Kidney (tissue), 14 donors: ENCODE measurements around the gene SLC38A7. TPM values are rescaled to one million over a fixed set of nuclear protein-coding genes. Genes with fewer than 3 reads are reported as not detected.

Source experiments
- DNase-seq, 5 donors: peaks; one replicate each; pipeline ENCODE4 v3.0.0-alpha.2; 2013 to 2020
- FAIRE-seq: peaks from 2 replicates; lab custom pipeline; 2012; peaks lifted over from hg19 to GRCh38; lab: Jason Lieb, UNC
- H3K27ac ChIP-seq, 2 donors: one replicate each; pipeline ENCODE4 v1.7.0; 2013; ENCODE audit warnings: low read depth in 2 of 2, low read length in 2 of 2, inconsistent platforms in 1 of 2
- H3K27me3 ChIP-seq: one replicate; pipeline ENCODE4 v1.7.1; 2013; ENCODE audit warnings: low read length, inconsistent platforms; ENCODE audit not compliant: control insufficient read depth, insufficient read depth
- H3K36me3 ChIP-seq, 3 donors: one replicate each; pipeline versions ENCODE4 v1.7.0 to v1.7.1; 2013; ENCODE audit warnings: low read length in 3 of 3, control low read depth in 1 of 3, inconsistent platforms in 1 of 3; ENCODE audit not compliant: insufficient read depth in 3 of 3, control insufficient read depth in 2 of 3
- H3K4me1 ChIP-seq, 3 donors: one replicate each; pipeline versions ENCODE4 v1.7.0 to v1.7.1; 2013; ENCODE audit warnings: low read length in 3 of 3, inconsistent platforms in 1 of 3, low read depth in 1 of 3; ENCODE audit not compliant: control insufficient read depth in 2 of 3, insufficient read depth in 2 of 3
- H3K4me3 ChIP-seq, 3 donors: one replicate each; pipeline versions ENCODE4 v1.7.0 to v1.8.1; 2013; ENCODE audit warnings: low read length in 3 of 3, control low read depth in 1 of 3, inconsistent platforms in 1 of 3
- H3K9ac ChIP-seq, 3 donors: one replicate each; pipeline versions ENCODE4 v1.7.0 to v1.7.1; 2013; ENCODE audit warnings: low read length in 3 of 3, control low read depth in 1 of 3, inconsistent platforms in 1 of 3
- H3K9me3 ChIP-seq, 3 donors: one replicate each; pipeline versions ENCODE4 v1.7.0 to v1.7.1; 2013; ENCODE audit warnings: low read length in 3 of 3, control low read depth in 1 of 3, inconsistent platforms in 1 of 3; ENCODE audit not compliant: control insufficient read depth in 2 of 3, insufficient read depth in 1 of 3
- CTCF ChIP-seq: IDR thresholded peaks from 3 replicates; pipeline ENCODE4 v1.5.1; 2012; ENCODE audit warnings: mild to moderate bottlenecking, moderate library complexity, borderline replicate concordance; ENCODE audit not compliant: insufficient read depth; ENCODE audit errors: extremely low read depth
- intact Hi-C: fragments of 100-400 bp; cut with DNase I; formaldehyde crosslinking; loops from one replicate; pipeline ENCODE4 v1.11.1; 2022
- polyA plus RNA-seq: library from polyadenylated mRNA; stranded (reverse); fragments of 350-450 nt; fragmentation: Illumina TruSeq; extraction: RNeasy Lipid Tissue Mini Kit (QIAGEN cat#74804); gene quantifications from one replicate; pipeline ENCODE4 v1.2.3, GENCODE V29; 2014; ENCODE audit warnings: low read depth, low replicate concordance; ENCODE audit not compliant: insufficient read depth
- total RNA-seq: library from RNA; stranded (reverse); fragmentation: NEBNext Ultra II Directional; extraction: Animal tissue kit (Norgen Biotek cat#: 25700); gene quantifications from one replicate; pipeline ENCODE4 v1.2.1, GENCODE V29; 2021
- donor health status: control.
- donor health status: control.
- donor health status: control.
- donor health status: control.
- donor health status: control.
- donor health status: DM: yes; HTN: yes; CAD: no.
- donor health status: Normal renal cell carcinoma (clear cell type).

The SLC38A7 gene
- total and polyA plus RNA-seq, 2 donors from 2014 or later: 8.2 to 22.7 TPM

DNA sequence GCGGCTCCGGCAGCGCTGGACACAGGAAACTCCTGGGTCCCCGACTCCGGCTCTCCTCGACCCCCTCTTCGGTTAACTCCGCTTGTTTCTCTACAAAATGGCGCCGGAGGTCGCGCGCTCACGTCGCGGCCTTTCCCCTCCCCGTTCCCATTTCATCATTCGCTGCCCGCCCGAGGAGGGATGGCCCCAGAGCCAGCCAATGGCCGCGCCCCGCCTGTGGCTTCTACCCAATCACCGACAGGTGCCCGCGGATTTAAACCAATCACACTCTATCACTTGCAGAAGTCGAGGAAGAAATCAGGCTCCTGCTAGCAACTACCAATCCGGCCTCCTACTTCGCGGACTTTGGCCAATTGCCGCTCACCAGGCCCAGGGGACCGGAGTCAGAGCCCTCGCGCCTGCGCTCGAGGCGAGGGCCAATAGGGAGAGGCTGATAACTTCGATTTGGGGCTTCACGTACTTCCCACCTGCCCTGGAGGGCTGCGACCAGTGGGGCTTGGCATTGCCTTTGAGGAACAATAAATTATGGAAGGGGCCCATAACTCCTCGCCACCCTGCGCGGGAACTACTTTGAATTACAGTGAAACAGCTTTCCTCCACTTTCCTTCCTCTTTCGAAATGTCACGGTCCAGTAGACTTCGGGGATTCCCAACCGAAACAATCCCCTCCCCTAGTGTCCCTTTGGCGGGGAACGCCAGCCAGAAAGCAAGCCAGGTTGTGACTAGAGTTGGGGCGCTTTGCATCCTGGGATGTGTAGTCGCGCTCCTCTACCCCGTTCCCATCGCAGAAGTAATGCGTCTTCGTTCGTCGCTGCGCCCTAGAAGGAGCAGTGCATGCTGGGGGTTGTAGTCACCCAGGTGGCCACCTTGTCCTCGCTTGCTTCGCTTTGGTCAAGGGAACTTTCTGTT is 54.6 kb downstream of the SLC38A7 start, which contains the start of gene CNOT1:
Gene CNOT1, minus strand, starts transcription at position 94 of the 908 bp plus-strand sequence. CDS start 30,489 bp downstream, outside the sequence.
- H3K27me3 ChIP-seq: no peaks in the 10 kb centered on the region
- no peaks in the 10 kb centered on the region for H3K36me3 ChIP-seq
- peak; percentile 99 to 100 (median 99) for DNase-seq
- peaks cover 0 to 5% (median 0%) of the 10 kb centered on the region in 3 donors for H3K4me1 ChIP-seq
- peak within 1 kb of the TSS; percentile 99 for H3K27ac ChIP-seq
- H3K4me3 ChIP-seq: peak within 1 kb of the TSS; percentile 84 to 93 (median 90)
- intact Hi-C loops: no loop called here
- FAIRE-seq: peak; percentile 94
- H3K9ac ChIP-seq: peak within 1 kb of the TSS; percentile 82 to 97 (median 95)
- H3K9me3 ChIP-seq: no peaks in the 10 kb centered on the region
- TF ChIP-seq CTCF: no peak

DNA sequence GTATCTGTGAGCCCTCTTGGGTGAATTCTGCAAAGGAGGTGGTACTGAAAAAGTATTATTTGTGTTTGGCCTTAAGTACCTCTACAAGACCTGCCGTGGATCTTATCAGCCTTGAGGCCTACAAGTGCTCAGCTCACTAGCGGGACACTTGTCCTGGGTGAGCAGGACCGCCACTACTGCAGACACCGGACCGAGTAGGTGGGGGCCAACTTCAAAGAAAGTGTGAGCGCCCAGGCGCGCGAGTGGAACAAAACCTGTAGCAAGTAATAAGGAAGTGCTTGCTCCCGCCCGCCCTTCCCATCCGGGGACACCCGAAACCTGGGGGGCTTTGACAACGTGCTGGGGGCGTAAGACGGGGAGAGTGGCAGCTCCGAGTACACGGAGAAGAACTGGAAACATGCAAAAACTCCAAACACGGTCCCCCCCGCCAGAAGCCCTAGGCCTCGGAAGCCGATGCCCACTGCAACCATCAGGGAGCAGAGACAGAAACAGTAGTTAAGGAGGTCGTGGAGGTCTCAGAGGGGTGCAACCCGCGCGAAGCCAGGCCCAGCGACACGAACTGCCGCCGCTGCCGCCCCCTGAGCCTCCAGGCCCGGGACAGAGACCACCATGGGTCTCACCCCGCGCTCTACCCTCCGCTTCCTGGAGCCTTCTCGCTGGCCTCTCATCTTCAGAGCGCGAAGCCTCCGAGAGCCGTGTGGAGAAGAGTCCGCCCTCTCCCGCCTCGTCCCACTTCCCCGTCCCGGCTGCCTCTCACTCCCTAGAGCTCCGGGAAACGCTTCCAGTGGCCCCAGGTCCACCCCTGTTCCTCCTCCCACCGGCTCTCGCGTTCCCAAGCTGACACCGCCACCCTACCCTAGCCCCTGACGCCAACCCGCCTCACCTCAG is 55.5 kb downstream of the SLC38A7 start:
- Histone ChIP-seq H3K27ac (peak overlapping the region; percentile 98 to 99), H3K4me3 (peak overlapping the region; percentile 83 to 93 (median 90)), H3K27me3 (no peaks in the 10 kb centered on the region), H3K9me3 (no peaks in the 10 kb centered on the region), H3K36me3 (peaks cover 0 to 5% (median 3%) of the 10 kb centered on the region in 3 donors), H3K4me1 (peaks cover 0 to 5% (median 0%) of the 10 kb centered on the region in 3 donors), H3K9ac (peak overlapping the region; percentile 82 to 97 (median 95))
- intact Hi-C loops: no loop called here
- DNase-seq (peak; percentile 58 to 85 (median 74)), FAIRE-seq (no peak)
- no peak for TF ChIP-seq CTCF

DNA sequence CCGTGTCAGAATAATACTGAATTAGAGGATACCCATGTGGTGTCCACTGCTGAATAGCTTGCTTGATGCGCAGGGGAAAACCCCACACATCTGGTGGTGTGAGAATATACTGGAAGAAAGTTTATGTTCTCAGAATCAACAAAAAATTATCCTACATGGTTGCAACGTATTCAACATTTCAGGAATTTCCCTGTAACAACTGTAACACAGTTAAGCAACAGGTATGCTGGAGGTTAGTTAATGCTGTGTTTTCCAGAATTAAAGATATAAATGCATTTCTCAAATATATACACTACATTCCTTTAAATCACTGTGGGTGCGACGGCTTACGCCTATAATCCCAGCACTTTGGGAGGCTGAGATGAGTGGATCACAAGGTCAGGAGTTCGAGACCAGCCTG is 60.4 kb downstream of the SLC38A7 start:
- H3K36me3 ChIP-seq: peaks cover 0 to 16% (median 4%) of the 10 kb centered on the region in 3 donors
- H3K27me3 ChIP-seq: no peaks in the 10 kb centered on the region
- H3K4me3 ChIP-seq: no peak overlapping the region
- no peaks in the 10 kb centered on the region for H3K9me3 ChIP-seq
- FAIRE-seq (no peak), DNase-seq (no peak)
- H3K4me1 ChIP-seq: peaks cover 0 to 5% (median 0%) of the 10 kb centered on the region in 3 donors
- no peak for TF ChIP-seq CTCF
- H3K27ac ChIP-seq: no peak overlapping the region
- H3K9ac ChIP-seq: no peak overlapping the region
- intact Hi-C loops: no loop called here
